HepG2 (cell line): ENCODE measurements around the gene FOXD2. TPM values are rescaled to one million over a fixed set of nuclear protein-coding genes. Genes with fewer than 3 reads are reported as not detected.

Source experiments
- ELF4 ChIP-seq: sonication (generic); formaldehyde crosslinking; IDR thresholded peaks from 2 replicates; pipeline ENCODE4 v1.5.0; 2020; ENCODE audit warnings: missing genetic modification reagents, mild to moderate bottlenecking, moderate library complexity, borderline replicate concordance
- IRF1 ChIP-seq: sonication (generic); formaldehyde crosslinking; IDR thresholded peaks from 2 replicates; pipeline ENCODE4 v1.4.0; 2020; ENCODE audit warnings: low read depth, mild to moderate bottlenecking, missing genetic modification reagents
- KIAA2018 ChIP-seq: sonication (generic); formaldehyde crosslinking; IDR thresholded peaks from 2 replicates; pipeline ENCODE4 v1.5.0; 2020; ENCODE audit warnings: mild to moderate bottlenecking, missing genetic modification reagents, borderline replicate concordance
- MLXIP ChIP-seq: sonication (generic); formaldehyde crosslinking; IDR thresholded peaks from 2 replicates; pipeline ENCODE4 v1.9.0; 2021; ENCODE audit warnings: missing genetic modification reagents, borderline replicate concordance
- ONECUT2 ChIP-seq: sonication (generic); formaldehyde crosslinking; IDR thresholded peaks from 2 replicates; pipeline ENCODE4 v1.4.0; 2020; ENCODE audit warnings: missing genetic modification reagents
- ZFP82 ChIP-seq: sonication (generic); formaldehyde crosslinking; IDR thresholded peaks from 2 replicates; pipeline ENCODE4 v1.5.1; 2020; ENCODE audit warnings: mild to moderate bottlenecking, missing genetic modification reagents, borderline replicate concordance
- ZNF276 ChIP-seq: sonication (generic); formaldehyde crosslinking; IDR thresholded peaks from 2 replicates; pipeline ENCODE4 v1.4.0; 2020; ENCODE audit warnings: mild to moderate bottlenecking, low read depth, missing genetic modification reagents
- ZNF512B ChIP-seq: sonication (generic); formaldehyde crosslinking; IDR thresholded peaks from 2 replicates; pipeline ENCODE4 v1.5.1; 2020; ENCODE audit warnings: missing genetic modification reagents, mild to moderate bottlenecking, borderline replicate concordance
- ZNF670 ChIP-seq: sonication (generic); formaldehyde crosslinking; IDR thresholded peaks from 2 replicates; pipeline ENCODE4 v1.8.0; 2022; ENCODE audit warnings: mild to moderate bottlenecking, missing genetic modification reagents, borderline replicate concordance
- ZNF841 ChIP-seq: sonication (generic); formaldehyde crosslinking; IDR thresholded peaks from 2 replicates; pipeline ENCODE4 v1.8.1; 2023; ENCODE audit warnings: missing genetic modification reagents, borderline replicate concordance
- polyA plus RNA-seq, 8 experiments: library from polyadenylated mRNA; depleted of rRNA in 3 of 8; stranded (reverse) in 7 of 8; unstranded in 1 of 8; fragments of >200 nt; fragmentation: Illumina TruSeq in 4 of 8; extraction: Trizol in 4 of 8; gene quantifications; 2 replicates each; pipeline versions ENCODE4 v1.2.1 to v1.2.3, GENCODE V29; 2011 to 2016; ENCODE audit warnings: low read depth in 4 of 8, missing spikeins in 1 of 8, mixed read lengths in 1 of 8; ENCODE audit not compliant: insufficient read depth in 1 of 8
- total RNA-seq, 5 experiments: library from RNA; depleted of rRNA; stranded (reverse); fragments of >200 nt; fragmentation: Illumina TruSeq; extraction: Trizol; gene quantifications; 2 replicates each; pipeline ENCODE4 v1.2.3, GENCODE V29; 2016; ENCODE audit warnings: low read depth in 1 of 5

The FOXD2 gene
- total and polyA plus RNA-seq, 2 of the 13 experiments (the other 11 are each of a cell fraction or from before 2014, with no cell fraction given), result 0.01 to 0.09 TPM

GRCh38 chr1:47436304-47436978 is 1.4 kb upstream of the FOXD2 start (continued):
- TF ChIP-seq ZNF670 (CRISPR knock-in tag) (no peak), ZNF841 (CRISPR knock-in tag) (peak; percentile 43; the same call in 1 of the 2 replicates), KIAA2018 (CRISPR knock-in tag) (no peak), ZNF276 (CRISPR knock-in tag) (no peak), IRF1 (no peak), ELF4 (CRISPR knock-in tag) (no peak), ZNF512B (0 out of 2 replicates have a peak, but pooled peaks have one; percentile 54), ZFP82 (CRISPR knock-in tag) (no peak), MLXIP (CRISPR knock-in tag) (no peak), ONECUT2 (CRISPR knock-in tag) (no peak)
